PC-9 (cell line): ENCODE measurements around the gene SPECC1L.

Experiments used
- CTCF ChIP-seq: fragments of 200-600 bp; sonication (generic); conservative IDR thresholded peaks from 2 replicates; pipeline ENCODE4 v1.6.1; 2017; ENCODE audit warnings: mixed run types, antibody characterized with exemption, mild to moderate bottlenecking, moderate library complexity
- EZH2 ChIP-seq: fragments of 200-600 bp; sonication (generic); IDR thresholded peaks from 2 replicates; pipeline ENCODE4 v1.8.0; 2017; ENCODE audit warnings: antibody characterized with exemption, low read depth

- TF ChIP-seq CTCF (no peak), EZH2 (no peak)
Observed at GRCh38 chr22:24400726-24401596, 130.3 kb downstream of the SPECC1L start.
